Ishikawa (cell line): ENCODE data around the gene GBX1.

ENCODE experiments used
- CEBPB ChIP-seq: IDR thresholded peaks from 2 replicates; pipeline ENCODE4 v1.6.1; 2012
- EGR1 ChIP-seq: IDR thresholded peaks from 2 replicates; pipeline ENCODE4 v1.6.1; 2012
- EP300 ChIP-seq: IDR thresholded peaks from 2 replicates; pipeline ENCODE4 v1.6.1; 2012; ENCODE audit warnings: borderline replicate concordance
- RAD21 ChIP-seq: IDR thresholded peaks from 2 replicates; pipeline ENCODE4 v1.6.1; 2012; ENCODE audit warnings: low read depth
- REST ChIP-seq: IDR thresholded peaks from 2 replicates; pipeline ENCODE4 v1.6.1; 2012; ENCODE audit warnings: low read depth, mild to moderate bottlenecking
- TCF12 ChIP-seq: IDR thresholded peaks from 2 replicates; pipeline ENCODE4 v1.6.1; 2012; ENCODE audit warnings: low read depth
- TEAD4 ChIP-seq: IDR thresholded peaks from 2 replicates; pipeline ENCODE4 v1.6.1; 2012
- YY1 ChIP-seq: IDR thresholded peaks from 2 replicates; pipeline ENCODE4 v1.6.1; 2012; ENCODE audit warnings: low read depth

GRCh38 chr7:151167197-151167961 is at the start of gene GBX1:
- TF ChIP-seq YY1 (no peak), CEBPB (no peak), RAD21 (no peak), TEAD4 (no peak), REST (no peak), EGR1 (no peak), EP300 (0 out of 2 replicates have a peak, but pooled peaks have one; percentile 6), TCF12 (no peak)
